ENCODE data around the gene ATP2A1.
"Not testable (repeated sequence)": the region's sequence is repeated elsewhere in the genome, so short reads cannot be mapped to it uniquely, and the experiment has no call there.

The ATP2A1 gene

GRCh38 chr16:28935924-28936783 is 57.9 kb downstream of the ATP2A1 start:
- peak in 1 of 2 donors; percentile 36 for DNase-seq

- no peak for DNase-seq
These were observed 58.5 kb downstream of the ATP2A1 start for GRCh38 chr16:28936784-28937155.

DNA sequence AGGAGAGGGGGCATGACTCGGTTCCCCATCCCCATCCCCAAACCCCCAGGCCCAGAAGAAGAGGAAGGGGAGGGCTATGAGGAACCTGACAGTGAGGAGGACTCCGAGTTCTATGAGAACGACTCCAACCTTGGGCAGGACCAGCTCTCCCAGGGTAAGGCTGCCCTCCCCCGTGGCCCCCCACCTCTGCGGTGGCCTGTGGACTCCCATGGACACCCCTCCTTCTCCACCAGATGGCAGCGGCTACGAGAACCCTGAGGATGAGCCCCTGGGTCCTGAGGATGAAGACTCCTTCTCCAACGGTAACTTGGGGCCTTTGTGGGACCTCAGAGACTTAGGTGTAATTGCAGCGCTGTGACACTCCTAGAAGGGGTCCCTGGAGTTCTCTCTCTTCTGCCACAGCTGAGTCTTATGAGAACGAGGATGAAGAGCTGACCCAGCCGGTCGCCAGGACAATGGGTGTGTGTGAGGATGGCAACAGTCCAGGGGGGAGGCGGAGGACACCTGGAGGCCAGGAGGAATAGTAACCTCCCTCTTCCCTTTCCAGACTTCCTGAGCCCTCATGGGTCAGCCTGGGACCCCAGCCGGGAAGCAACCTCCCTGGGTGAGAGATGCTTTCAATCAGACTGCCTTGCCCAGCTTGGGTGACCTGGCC is 59.1 kb downstream of the ATP2A1 start:
- DNase-seq, result no peak

GRCh38 chr16:28938721-28939120 is 60.4 kb downstream of the ATP2A1 start:
- no peak for DNase-seq

DNA sequence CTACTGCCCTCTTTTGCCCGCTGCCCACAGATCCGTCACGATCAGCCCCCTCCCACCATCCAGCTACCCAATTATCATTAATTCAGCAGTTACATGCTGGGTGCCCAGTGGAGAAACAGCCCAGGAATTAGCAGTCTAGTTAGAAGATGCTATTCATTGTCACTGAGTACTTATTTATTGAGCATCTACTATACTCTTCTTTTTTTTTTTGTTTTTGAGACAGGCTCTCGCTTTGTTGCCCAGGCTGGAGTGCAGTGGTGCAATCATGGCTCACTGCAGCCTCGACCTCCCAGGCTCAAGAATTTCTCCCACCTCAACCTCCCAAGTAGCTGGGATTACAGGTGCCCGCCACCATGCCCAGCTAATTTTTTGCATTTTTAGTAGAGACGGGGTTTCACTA is 61.5 kb downstream of the ATP2A1 start:
- DNase-seq, result not testable (repeated sequence)

DNA sequence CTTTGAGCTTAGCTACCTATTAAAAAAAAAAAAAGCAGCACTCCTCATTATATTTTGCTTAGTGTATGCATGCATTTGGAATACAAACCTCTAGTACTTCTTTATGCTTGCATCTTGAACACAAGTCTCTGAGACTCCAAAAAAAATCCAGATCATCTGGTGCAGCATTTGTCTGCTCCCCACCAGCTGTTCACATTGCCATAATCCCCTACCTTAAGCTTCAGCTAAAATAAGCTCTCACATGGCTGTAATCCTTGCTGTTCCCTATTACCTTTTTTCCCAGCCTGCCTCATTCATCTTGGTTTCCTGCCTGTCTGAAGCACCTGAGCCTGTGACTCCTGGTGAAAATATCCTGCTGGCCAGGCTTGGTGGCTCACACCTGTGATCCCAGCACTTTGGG is 65.0 kb downstream of the ATP2A1 start:
- DNase-seq, result no peak

DNA sequence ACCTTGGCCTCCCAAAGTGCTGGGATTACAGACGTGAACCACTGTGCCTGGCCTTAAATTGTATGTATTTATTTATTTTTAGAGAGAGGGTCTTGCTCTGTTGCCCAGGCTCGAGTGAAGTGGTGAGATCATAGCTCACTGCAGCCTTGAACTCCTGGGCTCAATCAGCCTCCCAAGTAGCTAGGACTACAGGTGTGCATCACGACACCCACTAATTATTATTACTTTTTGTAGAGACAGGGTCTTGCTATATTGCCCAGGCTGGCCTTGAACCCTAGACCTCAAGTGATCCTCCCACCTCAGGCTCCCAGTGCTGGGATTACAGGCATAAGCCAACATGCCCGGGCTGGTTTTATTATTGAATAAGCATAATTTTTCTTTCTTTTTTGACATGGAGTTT is 68.4 kb downstream of the ATP2A1 start:
- DNase-seq, result no peak

DNA sequence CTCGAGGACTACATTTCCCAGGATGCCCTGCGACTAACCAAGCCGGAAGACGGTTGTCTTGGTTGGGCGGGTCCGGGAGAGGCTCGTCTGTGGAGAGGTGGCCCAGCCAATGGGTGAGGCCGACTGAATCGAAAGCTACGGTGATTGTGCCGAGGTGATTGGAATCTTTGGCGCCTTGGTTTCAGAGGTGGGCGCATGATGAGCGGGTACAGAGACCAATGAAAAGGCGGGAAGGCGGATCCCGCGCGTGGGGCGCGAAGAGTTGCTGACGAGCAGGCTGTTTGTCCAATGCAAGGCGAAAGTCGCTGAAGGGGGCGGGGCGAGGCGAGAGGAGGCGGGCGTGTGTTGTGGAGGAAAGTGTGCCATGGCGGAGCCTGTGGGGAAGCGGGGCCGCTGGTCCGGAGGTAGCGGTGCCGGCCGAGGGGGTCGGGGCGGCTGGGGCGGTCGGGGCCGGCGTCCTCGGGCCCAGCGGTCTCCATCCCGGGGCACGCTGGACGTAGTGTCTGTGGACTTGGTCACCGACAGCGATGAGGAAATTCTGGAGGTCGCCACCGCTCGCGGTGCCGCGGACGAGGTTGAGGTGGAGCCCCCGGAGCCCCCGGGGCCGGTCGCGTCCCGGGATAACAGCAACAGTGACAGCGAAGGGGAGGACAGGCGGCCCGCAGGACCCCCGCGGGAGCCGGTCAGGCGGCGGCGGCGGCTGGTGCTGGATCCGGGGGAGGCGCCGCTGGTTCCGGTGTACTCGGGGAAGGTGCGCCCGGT is 72.5 kb downstream of the ATP2A1 start, which contains the start of gene NFATC2IP:
Gene NFATC2IP (plus strand): TSS at position 290 of the 762 bp plus-strand sequence. CDS start 75 bp downstream, at position 365.
- peak; percentile 100 for DNase-seq

DNA sequence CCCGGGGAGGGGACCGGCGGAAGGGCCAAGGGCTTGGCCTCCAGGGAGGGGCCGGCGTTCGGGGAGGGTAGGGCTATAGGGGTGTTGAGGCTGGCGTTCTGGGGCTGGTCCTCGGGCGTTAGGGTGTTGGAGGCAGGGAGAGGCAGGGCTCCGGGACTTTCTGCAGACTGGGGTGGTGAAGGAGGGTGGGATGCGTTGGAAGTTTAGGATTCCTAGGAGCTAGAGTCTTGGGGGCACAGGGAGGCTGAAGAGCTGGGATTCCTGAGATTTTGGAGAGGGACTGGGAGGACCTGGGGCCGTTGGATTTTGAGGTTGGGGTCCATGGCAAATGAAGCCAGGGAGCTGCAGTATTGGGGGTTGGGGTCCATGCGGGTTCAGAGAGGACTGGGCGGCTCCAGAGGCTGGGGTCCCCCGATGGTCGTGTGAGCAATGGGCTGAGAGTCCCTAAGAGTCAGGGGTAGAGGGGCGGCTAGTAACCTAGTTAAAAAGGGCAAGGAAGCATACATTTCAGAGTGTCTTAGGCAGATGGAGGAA is 73.2 kb downstream of the ATP2A1 start:
- DNase-seq, result no peak
